HUDEP-2 (cell line): Measurements from ENCODE around the gene SND1.
A peak's percentile ranks its signal among the peaks of the same experiment; 100 is the strongest.

ENCODE experiments used
- DNase-seq, 76 experiments: peaks; one replicate each; lab custom pipeline; 2025; ENCODE audit not compliant: unreplicated experiment in 76 of 76; lab: John Stamatoyannopoulos, UW

Gene SND1

DNA sequence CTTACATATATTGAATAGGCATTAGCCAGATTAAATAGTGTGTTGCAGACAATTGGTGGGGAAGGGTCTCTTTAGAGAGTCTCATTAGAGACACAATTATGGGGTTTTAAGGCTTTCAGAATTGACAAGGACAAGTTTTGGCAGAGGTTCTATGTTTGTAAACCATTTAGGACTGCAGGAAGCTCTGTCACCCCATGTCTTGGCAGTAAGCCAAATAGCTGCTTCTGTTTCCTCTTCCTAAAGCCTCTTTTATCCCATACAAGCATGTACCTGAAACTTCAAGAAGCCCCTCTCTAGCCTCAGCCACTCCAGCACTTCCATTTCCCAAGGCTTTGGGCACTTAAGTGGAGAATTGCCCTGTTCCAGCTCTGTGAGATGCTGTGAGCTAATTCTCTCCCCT lies 401.0 kb downstream of the SND1 start:
- peak in 6 of 76 experiments; percentile 5 to 26 (median 10) for DNase-seq

- DNase-seq, result no peak
Observed at GRCh38 chr7:128053991-128054390, 402.0 kb downstream of the SND1 start.

DNA sequence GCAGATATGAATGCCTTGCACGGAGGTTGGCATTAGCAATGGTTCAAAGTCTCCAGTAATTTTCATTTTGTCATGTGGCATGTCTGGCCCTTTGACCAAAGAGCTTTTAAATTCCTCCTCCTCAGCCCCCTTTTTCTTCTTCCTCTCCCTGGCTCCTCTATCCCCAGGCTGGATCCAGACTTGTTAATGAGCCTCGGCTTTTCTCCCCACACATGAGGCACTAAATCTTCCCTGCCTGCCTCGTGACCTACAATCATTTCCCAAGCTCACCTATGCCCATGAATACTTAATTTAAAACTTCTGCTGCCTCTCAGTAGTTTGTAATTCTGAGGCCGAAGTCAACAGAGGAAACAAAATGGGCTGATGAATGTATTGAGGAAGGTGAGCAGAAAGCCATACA lies 402.5 kb downstream of the SND1 start:
- DNase-seq, result no peak

GRCh38 chr7:128055637-128056036 lies 403.6 kb downstream of the SND1 start:
- DNase-seq, result no peak

DNA sequence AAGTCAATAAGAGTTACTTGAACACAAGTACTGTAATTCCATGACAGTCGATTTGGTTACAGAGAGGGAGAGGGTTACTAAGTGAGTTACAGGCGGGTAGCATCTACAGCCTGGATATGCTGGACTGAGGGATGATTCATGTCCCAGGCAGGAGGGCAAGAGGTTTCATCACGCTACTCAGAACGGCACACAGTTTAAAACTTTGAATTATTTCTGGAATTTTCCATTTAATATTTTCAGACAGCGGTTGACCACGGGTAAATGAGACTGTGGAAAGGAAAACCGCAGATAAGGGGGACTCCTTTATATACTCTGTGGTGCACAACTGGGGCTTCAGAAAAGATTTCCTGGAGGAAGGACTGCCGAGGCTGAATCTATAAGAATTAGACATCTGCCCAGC lies 404.9 kb downstream of the SND1 start:
- no peak for DNase-seq

- DNase-seq, result no peak
Observed at GRCh38 chr7:128057909-128058308, 405.9 kb downstream of the SND1 start.

DNA sequence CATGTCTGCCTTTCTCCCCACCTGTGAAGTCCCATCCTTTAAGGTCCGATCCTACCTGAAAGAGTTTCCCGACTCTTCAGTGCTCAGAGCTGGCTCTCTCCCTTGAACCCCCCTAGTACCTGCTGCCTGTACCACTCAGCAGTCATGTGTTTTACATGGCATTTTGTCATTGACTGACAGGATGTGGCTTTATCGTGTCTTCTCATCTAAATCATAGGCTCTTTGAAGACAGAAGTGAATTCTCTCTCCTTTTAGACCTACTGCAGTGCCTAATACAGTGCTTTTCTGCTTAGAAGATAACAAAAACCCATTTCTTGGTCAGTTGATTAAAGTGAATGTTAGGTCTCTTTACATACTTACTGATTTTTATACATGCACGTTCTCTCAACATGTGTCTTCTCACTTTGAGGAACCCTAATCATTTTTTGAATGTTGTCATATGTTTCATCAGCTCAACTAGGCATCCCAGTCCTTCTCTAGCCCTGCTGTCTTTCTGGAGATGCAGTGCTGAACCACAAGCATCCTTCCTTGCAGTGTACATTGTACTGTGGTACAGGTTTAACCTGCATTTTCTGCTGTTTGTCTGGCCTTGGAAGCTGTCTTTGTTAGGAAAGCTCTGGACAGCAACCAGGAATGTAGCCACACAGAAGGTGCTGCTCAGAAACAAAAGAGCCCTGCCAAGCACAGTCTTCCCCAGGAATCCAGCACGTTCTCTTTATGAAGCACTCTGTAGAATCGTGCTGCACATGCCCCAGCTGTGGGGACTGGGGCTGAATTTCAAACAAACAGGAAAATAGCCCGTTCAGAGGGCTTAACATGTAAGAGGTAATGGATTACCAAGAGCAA lies 407.4 kb downstream of the SND1 start:
- DNase-seq, result no peak

DNA sequence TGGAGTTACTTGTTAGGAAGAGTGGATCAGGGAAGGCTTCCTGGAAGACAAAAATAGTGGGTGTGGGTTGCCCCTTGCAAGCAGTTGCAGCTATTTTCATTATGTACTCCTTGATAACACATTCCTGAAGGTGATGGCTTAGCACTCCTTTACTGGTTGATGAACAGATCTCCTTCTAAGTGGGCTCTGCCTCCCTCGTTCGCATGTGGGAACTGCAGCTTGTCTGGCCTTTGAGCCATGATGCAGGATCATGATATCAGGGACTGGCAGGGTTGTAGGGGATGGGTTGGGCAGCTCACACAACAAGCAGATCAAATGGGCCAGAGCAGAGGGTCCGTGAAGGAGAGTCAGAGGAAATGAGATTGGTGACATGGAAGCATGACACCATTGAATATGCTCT lies 408.0 kb downstream of the SND1 start:
- DNase-seq, result peak in 4 of 76 experiments; percentile 4 to 29 (median 12)

- no peak for DNase-seq
Observed at GRCh38 chr7:128063088-128063487, 411.1 kb downstream of the SND1 start.

GRCh38 chr7:128065872-128066271 lies 413.9 kb downstream of the SND1 start:
- no peak for DNase-seq

GRCh38 chr7:128066395-128066794 lies 414.4 kb downstream of the SND1 start:
- no peak for DNase-seq

- DNase-seq, result no peak
Observed at GRCh38 chr7:128066858-128067257, 414.9 kb downstream of the SND1 start.

- no peak for DNase-seq
Observed at GRCh38 chr7:128067983-128068382, 416.0 kb downstream of the SND1 start.

GRCh38 chr7:128068785-128069184 lies 416.8 kb downstream of the SND1 start:
- DNase-seq, result no peak

- DNase-seq, result no peak
Observed at GRCh38 chr7:128069373-128070364, 417.7 kb downstream of the SND1 start.

DNA sequence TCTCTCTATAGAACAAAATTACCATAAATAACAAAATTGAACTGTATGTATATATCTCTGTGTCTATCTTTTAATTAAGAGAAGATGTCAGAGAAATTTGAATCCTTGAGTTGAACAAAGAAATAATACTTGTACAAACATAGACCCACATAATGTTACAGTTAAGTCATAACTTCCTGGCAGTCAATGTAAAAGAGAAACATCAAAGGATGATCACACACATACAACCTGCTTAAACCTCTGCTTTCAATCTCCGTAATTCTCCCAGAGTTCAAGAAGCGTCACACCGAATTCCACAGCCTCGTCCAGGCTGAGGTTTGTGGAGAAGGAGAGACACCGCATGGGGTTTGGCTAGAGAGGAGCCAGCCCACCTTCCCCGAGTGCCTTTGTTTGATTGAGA lies 419.4 kb downstream of the SND1 start:
- DNase-seq, result no peak

DNA sequence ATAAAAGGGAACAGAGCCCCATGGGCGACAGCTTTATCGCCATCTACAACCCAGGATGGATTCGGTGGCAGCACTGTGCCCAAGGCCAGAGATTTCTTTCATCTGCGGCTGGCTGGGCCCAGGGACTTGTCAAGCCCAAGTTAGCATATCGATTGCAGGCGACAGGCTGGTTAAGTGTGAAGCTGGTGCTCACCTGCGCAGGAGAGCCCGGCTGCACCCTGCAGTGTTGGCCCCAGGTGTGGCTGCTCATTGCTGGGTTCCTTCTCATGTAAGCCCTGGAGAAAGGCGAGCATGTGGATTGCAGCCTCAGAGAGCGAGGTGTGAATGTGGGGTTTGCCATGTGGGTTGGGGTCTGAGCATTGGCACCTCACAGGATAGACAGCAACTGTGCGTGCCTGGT lies 419.8 kb downstream of the SND1 start:
- DNase-seq, result no peak

GRCh38 chr7:128073671-128074310 lies 421.8 kb downstream of the SND1 start:
- DNase-seq, result no peak

DNA sequence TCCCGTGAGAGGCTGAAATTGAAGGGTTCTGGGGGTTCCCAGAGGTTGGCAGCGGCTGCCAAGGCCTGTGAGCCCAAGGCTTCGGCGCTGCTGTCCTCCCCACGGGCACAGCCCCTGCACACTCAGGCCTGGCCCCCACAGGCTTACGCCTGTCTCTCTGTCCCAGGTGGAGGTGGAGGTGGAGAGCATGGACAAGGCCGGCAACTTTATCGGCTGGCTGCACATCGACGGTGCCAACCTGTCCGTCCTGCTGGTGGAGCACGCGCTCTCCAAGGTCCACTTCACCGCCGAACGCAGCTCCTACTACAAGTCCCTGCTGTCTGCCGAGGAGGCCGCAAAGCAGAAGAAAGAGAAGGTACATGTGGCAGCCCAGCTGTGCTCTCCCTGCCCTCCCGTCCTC lies 422.3 kb downstream of the SND1 start:
- DNase-seq, result no peak

DNA sequence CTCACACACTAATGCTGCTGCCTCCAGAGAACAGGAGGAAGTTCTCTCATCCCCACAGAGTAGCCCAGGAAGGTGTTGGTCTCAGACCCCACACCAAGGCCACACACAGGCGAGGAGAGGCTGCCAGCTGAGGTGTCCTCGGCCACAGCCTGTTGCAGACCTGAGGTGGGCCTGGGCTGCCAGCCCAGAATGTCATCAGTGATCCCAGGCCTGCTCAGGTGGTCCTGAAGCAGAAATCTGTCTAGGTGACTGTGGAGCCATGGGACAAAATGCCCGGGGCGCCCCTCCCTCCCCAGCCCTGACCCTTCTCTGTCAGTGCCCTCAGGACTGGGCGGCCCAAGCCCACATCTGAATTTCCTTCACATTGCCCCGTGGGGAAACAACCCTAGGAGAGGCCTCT lies 422.7 kb downstream of the SND1 start:
- DNase-seq, result no peak
